Suprapubic skin (tissue), 4 donors: ENCODE results near the gene LPIN1. TPM values are rescaled to one million over a fixed set of nuclear protein-coding genes. Genes with fewer than 3 reads are reported as not detected.

Source experiments
- DNase-seq, 2 donors: peaks; one replicate each; pipeline ENCODE4 v3.0.0-alpha.2; 2019; ENCODE audit warnings: low spot score in 2 of 2
- H3K27ac ChIP-seq: fragments of 200-600 bp; sonication (generic); one replicate; pipeline ENCODE4 v1.5.1; 2019
- H3K27me3 ChIP-seq: fragments of 200-600 bp; sonication (generic); one replicate; pipeline ENCODE4 v1.5.1; 2019
- H3K36me3 ChIP-seq: fragments of 200-600 bp; sonication (generic); one replicate; pipeline ENCODE4 v1.5.1; 2019
- H3K4me1 ChIP-seq: fragments of 200-600 bp; sonication (generic); one replicate; pipeline ENCODE4 v1.5.1; 2019
- H3K4me3 ChIP-seq: fragments of 200-600 bp; sonication (generic); one replicate; pipeline ENCODE4 v1.5.1; 2019; ENCODE audit warnings: mild to moderate bottlenecking
- H3K9me3 ChIP-seq: fragments of 200-600 bp; sonication (generic); one replicate; pipeline ENCODE4 v1.5.1; 2019
- EP300 ChIP-seq: sonication (generic); formaldehyde crosslinking; IDR thresholded peaks from one replicate; pipeline ENCODE4 v1.6.1; 2017; ENCODE audit warnings: antibody characterized with exemption
- POLR2A ChIP-seq, 2 donors: fragments of 450-650 bp; IDR thresholded peaks; one replicate each; pipeline ENCODE4 v1.6.1; 2017; ENCODE audit warnings: antibody characterized with exemption in 2 of 2, mild to moderate bottlenecking in 2 of 2, moderate library complexity in 2 of 2
- POLR2AphosphoS5 ChIP-seq, 3 donors: sonication (generic); formaldehyde crosslinking; IDR thresholded peaks; one replicate each; pipeline ENCODE4 v1.6.1; 2017; ENCODE audit warnings: antibody characterized with exemption in 3 of 3
- WGBS: methylation state at CpG from one replicate; pipeline ENCODE4 v1.1.5; 2018; 5-methylcytosine and 5-hydroxymethylcytosine counted together
- total RNA-seq, 4 donors: library from RNA; depleted of rRNA; stranded (reverse); fragments of >200 nt; gene quantifications; one replicate each; pipeline ENCODE4 v1.1.0, GENCODE V29; 2016
- TF ChIP-seq, protein P1 (sequence below), 2 donors: fragments of 200-600 bp in 1 of 2; fragments of 450-650 bp in 1 of 2; sonication (generic) in 1 of 2; IDR thresholded peaks; one replicate each; pipeline ENCODE4 v1.5.1; 2016 to 2019; ENCODE audit warnings: antibody characterized with exemption in 2 of 2, mild to moderate bottlenecking in 1 of 2, moderate library complexity in 1 of 2

The LPIN1 gene
- total RNA-seq, 4 donors from 2014 or later, result 25.9 to 71.9 (median 52.5) TPM

DNA sequence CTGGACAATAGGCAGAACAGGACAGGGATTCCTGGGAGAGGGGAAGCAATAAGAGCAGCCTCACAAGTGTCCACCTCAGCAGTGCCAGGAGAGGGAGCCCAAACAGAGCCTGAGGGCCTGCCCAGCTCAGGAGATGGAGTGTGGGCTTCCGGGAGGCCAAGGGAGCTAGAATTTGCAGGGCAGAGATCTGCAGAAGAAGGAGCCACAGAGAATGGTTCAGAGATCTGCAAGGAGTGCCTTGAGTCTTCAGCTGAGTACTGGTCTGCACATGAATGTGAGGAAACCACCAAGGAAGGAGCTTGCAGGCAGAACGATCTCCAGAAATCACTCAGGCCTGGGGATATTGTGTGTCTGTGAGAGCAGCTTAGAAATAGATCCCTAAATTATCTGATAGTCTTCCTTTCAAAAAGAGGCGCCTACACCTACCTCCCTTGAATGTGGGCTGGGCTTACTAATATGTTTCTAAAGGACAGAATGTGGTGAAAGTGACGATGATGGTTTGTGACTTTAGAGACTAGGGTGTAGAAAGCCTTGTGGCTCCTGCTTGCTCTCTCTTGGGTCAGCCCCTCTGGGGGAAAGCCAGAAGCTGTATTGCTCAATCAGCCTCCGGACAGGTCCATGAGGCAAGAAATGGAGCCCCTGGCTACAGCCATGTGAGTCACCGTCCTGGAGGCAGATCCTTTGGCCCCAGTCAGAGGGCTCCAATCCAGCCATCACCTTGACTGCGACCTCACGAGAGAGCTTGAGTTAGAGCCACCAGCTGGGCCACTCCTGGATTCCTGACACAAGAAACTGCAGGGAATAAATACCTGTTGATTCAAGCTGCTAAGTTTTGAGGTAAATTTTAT lies 7.6 kb upstream of the LPIN1 start:
- Histone ChIP-seq H3K27me3 (peaks cover under 1% of the 10 kb centered on the region), H3K36me3 (no peaks in the 10 kb centered on the region), H3K9me3 (no peaks in the 10 kb centered on the region), H3K4me1 (peaks cover 11% of the 10 kb centered on the region), H3K4me3 (no peak overlapping the region), H3K27ac (no peak overlapping the region)
- TF ChIP-seq EP300, result no peak
- TF ChIP-seq, protein P1, sequence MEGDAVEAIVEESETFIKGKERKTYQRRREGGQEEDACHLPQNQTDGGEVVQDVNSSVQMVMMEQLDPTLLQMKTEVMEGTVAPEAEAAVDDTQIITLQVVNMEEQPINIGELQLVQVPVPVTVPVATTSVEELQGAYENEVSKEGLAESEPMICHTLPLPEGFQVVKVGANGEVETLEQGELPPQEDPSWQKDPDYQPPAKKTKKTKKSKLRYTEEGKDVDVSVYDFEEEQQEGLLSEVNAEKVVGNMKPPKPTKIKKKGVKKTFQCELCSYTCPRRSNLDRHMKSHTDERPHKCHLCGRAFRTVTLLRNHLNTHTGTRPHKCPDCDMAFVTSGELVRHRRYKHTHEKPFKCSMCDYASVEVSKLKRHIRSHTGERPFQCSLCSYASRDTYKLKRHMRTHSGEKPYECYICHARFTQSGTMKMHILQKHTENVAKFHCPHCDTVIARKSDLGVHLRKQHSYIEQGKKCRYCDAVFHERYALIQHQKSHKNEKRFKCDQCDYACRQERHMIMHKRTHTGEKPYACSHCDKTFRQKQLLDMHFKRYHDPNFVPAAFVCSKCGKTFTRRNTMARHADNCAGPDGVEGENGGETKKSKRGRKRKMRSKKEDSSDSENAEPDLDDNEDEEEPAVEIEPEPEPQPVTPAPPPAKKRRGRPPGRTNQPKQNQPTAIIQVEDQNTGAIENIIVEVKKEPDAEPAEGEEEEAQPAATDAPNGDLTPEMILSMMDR (IDR thresholded peaks at IDR 0.05), result peak in 1 of 2 donors; percentile 14
- TF ChIP-seq POLR2A (IDR thresholded peaks at IDR 0.05), result no peak
- peak in 1 of 2 donors; percentile 90 for DNase-seq
- WGBS, result 63% methylated on average over 8 of the region's 8 CpGs

DNA sequence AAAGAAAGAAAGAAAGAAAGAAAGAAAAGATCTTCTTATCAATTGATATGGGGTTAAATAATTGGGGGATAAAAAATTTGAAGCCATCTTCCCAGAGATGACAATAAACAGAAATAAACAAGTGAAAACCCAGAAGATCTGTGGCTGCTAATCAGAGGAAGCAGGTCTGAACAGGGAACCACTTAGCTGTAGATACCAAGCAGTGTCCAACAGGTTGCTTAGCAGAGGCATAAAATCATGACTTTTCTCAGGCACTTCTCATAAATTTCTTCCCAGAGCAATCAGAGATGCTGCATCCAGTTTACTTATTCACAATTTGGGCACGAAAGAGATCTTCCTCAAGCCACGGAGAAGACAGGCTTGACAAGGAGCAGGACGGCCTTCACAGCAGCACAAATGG lies 5.7 kb upstream of the LPIN1 start:
- no peak for DNase-seq
- WGBS, result 88% methylated on average over 3 of the region's 3 CpGs
- Histone ChIP-seq H3K4me1 (peaks cover 28% of the 10 kb centered on the region), H3K4me3 (no peak overlapping the region), H3K36me3 (no peaks in the 10 kb centered on the region), H3K27ac (no peak overlapping the region), H3K9me3 (no peaks in the 10 kb centered on the region), H3K27me3 (no peaks in the 10 kb centered on the region)
- TF ChIP-seq EP300 (no peak), POLR2AphosphoS5 (IDR thresholded peaks at IDR 0.05) (no peak), POLR2A (IDR thresholded peaks at IDR 0.05) (no peak)
- TF ChIP-seq, protein P1 (IDR thresholded peaks at IDR 0.05), result no peak

DNA sequence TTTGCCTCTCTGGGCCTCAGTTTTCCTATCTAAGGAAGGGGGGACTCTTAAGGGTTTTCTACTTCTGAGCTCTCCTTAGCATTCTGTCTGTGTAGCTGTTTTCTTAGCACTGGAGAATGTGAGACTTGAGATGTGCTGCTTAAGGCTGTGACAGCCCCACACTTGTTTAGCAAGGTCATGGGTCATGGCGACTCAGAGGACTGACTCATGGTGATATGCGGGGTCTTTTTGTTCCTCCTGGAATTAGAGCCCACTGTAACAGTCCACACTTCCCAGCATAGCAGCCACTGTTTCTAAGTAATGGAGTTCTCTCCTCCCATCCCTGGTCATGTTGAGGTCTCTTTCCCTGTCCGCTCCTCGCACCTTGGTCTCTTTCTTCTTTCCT lies 4.1 kb upstream of the LPIN1 start:
- no peak overlapping the region for H3K4me3 ChIP-seq
- no peaks in the 10 kb centered on the region for H3K36me3 ChIP-seq
- no peak for DNase-seq
- WGBS, result 91% methylated on average over 4 of the region's 4 CpGs
- no peak for TF ChIP-seq POLR2AphosphoS5 (IDR thresholded peaks at IDR 0.05)
- TF ChIP-seq, protein P1 (IDR thresholded peaks at IDR 0.05), result no peak
- TF ChIP-seq EP300, result no peak
- TF ChIP-seq POLR2A (IDR thresholded peaks at IDR 0.05), result no peak
- H3K9me3 ChIP-seq, result no peaks in the 10 kb centered on the region
- no peak overlapping the region for H3K27ac ChIP-seq
- peaks cover 40% of the 10 kb centered on the region for H3K4me1 ChIP-seq
- H3K27me3 ChIP-seq, result no peaks in the 10 kb centered on the region

GRCh38 chr2:11742702-11743357 lies 3.6 kb upstream of the LPIN1 start:
- H3K27me3 ChIP-seq, result no peaks in the 10 kb centered on the region
- H3K4me3 ChIP-seq, result no peak overlapping the region
- H3K9me3 ChIP-seq, result no peaks in the 10 kb centered on the region
- WGBS, result 90% methylated on average over 13 of the region's 16 CpGs
- DNase-seq, result no peak
- no peak overlapping the region for H3K27ac ChIP-seq
- TF ChIP-seq, protein P1 (IDR thresholded peaks at IDR 0.05), result no peak
- TF ChIP-seq EP300, result no peak
- no peak for TF ChIP-seq POLR2AphosphoS5 (IDR thresholded peaks at IDR 0.05)
- TF ChIP-seq POLR2A (IDR thresholded peaks at IDR 0.05), result no peak
- no peaks in the 10 kb centered on the region for H3K36me3 ChIP-seq
- peaks cover 45% of the 10 kb centered on the region for H3K4me1 ChIP-seq

DNA sequence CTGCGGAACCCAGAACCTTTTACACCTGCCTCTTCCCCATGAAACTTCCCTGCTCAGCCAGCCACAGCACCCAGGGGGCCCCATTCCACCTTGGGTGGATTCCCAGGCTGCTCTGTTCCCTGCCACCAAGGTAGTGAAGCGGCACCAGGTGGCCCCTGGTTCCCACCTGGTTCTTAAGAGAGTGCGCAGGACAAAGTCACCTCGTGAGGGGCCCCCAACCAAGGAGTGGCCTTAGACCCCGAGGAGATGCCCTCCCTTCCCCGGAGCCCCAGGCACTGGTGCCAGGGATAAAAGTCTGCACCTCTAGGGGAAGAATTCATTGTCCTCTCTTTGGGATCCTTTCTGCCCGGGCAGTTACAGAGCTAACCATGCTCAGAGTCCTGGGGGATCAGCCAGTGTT lies 3.1 kb upstream of the LPIN1 start:
- H3K27ac ChIP-seq, result no peak overlapping the region
- no peaks in the 10 kb centered on the region for H3K27me3 ChIP-seq
- 87% methylated on average over 7 of the region's 7 CpGs for WGBS
- peaks cover 50% of the 10 kb centered on the region for H3K4me1 ChIP-seq
- no peaks in the 10 kb centered on the region for H3K9me3 ChIP-seq
- no peak for TF ChIP-seq POLR2A (IDR thresholded peaks at IDR 0.05)
- TF ChIP-seq EP300, result no peak
- TF ChIP-seq POLR2AphosphoS5 (IDR thresholded peaks at IDR 0.05), result no peak
- TF ChIP-seq, protein P1 (IDR thresholded peaks at IDR 0.05), result no peak
- DNase-seq, result no peak
- no peak overlapping the region for H3K4me3 ChIP-seq
- H3K36me3 ChIP-seq, result no peaks in the 10 kb centered on the region
